SK-N-SH (cell line): Measurements from ENCODE around the gene CRIM1. TPM values are rescaled to one million over a fixed set of nuclear protein-coding genes. Genes with fewer than 3 reads are reported as not detected.

Source experiments
- CTCF ChIA-PET: fragments of 300-600, 350-600 bp; formaldehyde crosslinking; extraction: SDS; loops from one replicate; lab custom pipeline; 2021; lab: Yijun Ruan, JAX
- POLR2A ChIA-PET: fragments of 350-600 bp; sonication (Branson Sonifier 250); formaldehyde crosslinking; extraction: SDS; loops from one replicate; lab custom pipeline; 2020; ENCODE audit warnings: antibody characterized with exemption, inconsistent platforms; lab: Yijun Ruan, JAX
- DNase-seq: peaks from one replicate; pipeline ENCODE4 v3.0.0; 2012
- H2AFZ ChIP-seq: fragments of 200-600 bp; sonication (generic); 2 replicates; pipeline ENCODE4 v1.8.1; 2016; ENCODE audit warnings: antibody characterized with exemption, mild to moderate bottlenecking, low read depth
- H3F3A ChIP-seq: fragments of 200-600 bp; sonication (generic); replicated peaks from 2 replicates; pipeline ENCODE3; 2016; ENCODE audit warnings: antibody characterized with exemption, mild to moderate bottlenecking; ENCODE audit not compliant: insufficient read depth
- H3K27ac ChIP-seq, 2 experiments: fragments of 200-500 bp in 1 of 2; fragments of 200-600 bp in 1 of 2; sonication (Bioruptor generic) in 1 of 2; sonication (generic), shearing (Covaris generic) in 1 of 2; 2 replicates each; pipeline versions ENCODE4 v1.5.1 to v1.6.1; 2014 to 2016; ENCODE audit warnings: low read depth in 2 of 2, inconsistent platforms in 1 of 2, low read length in 1 of 2, mild to moderate bottlenecking in 1 of 2, mixed read lengths in 1 of 2
- H3K27me3 ChIP-seq: fragments of 200-600 bp; sonication (generic), shearing (Covaris generic); 2 replicates; pipeline ENCODE4 v1.6.1; 2016; ENCODE audit warnings: mixed run types; ENCODE audit not compliant: insufficient read depth
- H3K36me3 ChIP-seq, 2 experiments: fragments of 200-500 bp in 1 of 2; fragments of 200-600 bp in 1 of 2; sonication (Bioruptor generic) in 1 of 2; sonication (generic) in 1 of 2; replicated peaks in 1 of 2; 2 replicates each; pipeline versions ENCODE3 to v1.5.1; 2014 to 2016; ENCODE audit warnings: low read length in 1 of 2, mild to moderate bottlenecking in 1 of 2; ENCODE audit not compliant: insufficient read depth in 2 of 2, control insufficient read depth in 1 of 2
- H3K4me1 ChIP-seq, 2 experiments: fragments of 200-500 bp in 1 of 2; fragments of 200-600 bp in 1 of 2; sonication (Bioruptor generic) in 1 of 2; sonication (generic), shearing (Covaris generic) in 1 of 2; 2 replicates each; pipeline versions ENCODE4 v1.5.1 to v1.6.1; 2014 to 2016; ENCODE audit warnings: low read depth in 1 of 2, low read length in 1 of 2, mixed run types in 1 of 2; ENCODE audit not compliant: insufficient read depth in 2 of 2, control insufficient read depth in 1 of 2
- H3K4me2 ChIP-seq: fragments of 200-600 bp; sonication (generic), shearing (Covaris generic); 2 replicates; pipeline ENCODE4 v1.6.1; 2017; ENCODE audit warnings: mixed run types
- H3K4me3 ChIP-seq, 2 experiments: fragments of 200-500 bp in 1 of 2; fragments of 200-600 bp in 1 of 2; sonication (Bioruptor generic) in 1 of 2; sonication (generic), shearing (Covaris generic) in 1 of 2; 2 replicates each; pipeline versions ENCODE4 v1.5.1 to v1.8.1; 2014 to 2016; ENCODE audit warnings: low read depth in 2 of 2, inconsistent platforms in 1 of 2, low read length in 1 of 2, mild to moderate bottlenecking in 1 of 2, mixed read lengths in 1 of 2, moderate library complexity in 1 of 2
- H3K79me2 ChIP-seq: fragments of 200-600 bp; sonication (generic); 2 replicates; pipeline ENCODE4 v1.8.1; 2017; ENCODE audit warnings: mild to moderate bottlenecking; ENCODE audit not compliant: insufficient read depth
- H3K9ac ChIP-seq: fragments of 200-600 bp; sonication (generic); 2 replicates; pipeline ENCODE4 v1.6.1; 2017; ENCODE audit warnings: mixed run types
- H3K9me2 ChIP-seq: fragments of 200-600 bp; sonication (generic); 2 replicates; pipeline ENCODE4 v1.6.1; 2017; ENCODE audit warnings: mixed run types
- H3K9me3 ChIP-seq: fragments of 200-600 bp; sonication (generic); 2 replicates; pipeline ENCODE4 v1.6.1; 2017; ENCODE audit warnings: mixed run types, mild to moderate bottlenecking, moderate library complexity
- H4K20me1 ChIP-seq: fragments of 200-600 bp; sonication (generic); 2 replicates; pipeline ENCODE4 v1.6.1; 2017; ENCODE audit warnings: mild to moderate bottlenecking, mixed run types; ENCODE audit not compliant: insufficient read depth
- CHD2 ChIP-seq: fragments of 150-350 bp; IDR thresholded peaks from 2 replicates; pipeline ENCODE4 v1.6.1; 2018; ENCODE audit warnings: low read length; ENCODE audit not compliant: partially characterized antibody
- CTCF ChIP-seq: fragments of 200-600 bp; sonication (generic); IDR thresholded peaks from 2 replicates; pipeline ENCODE4 v1.6.1; 2017; ENCODE audit warnings: antibody characterized with exemption, mild to moderate bottlenecking, moderate library complexity
- ELF1 ChIP-seq: IDR thresholded peaks from 2 replicates; pipeline ENCODE4 v1.4.0; 2012
- EZH2phosphoT487 ChIP-seq: fragments of 200-600 bp; sonication (generic); IDR thresholded peaks from 2 replicates; pipeline ENCODE4 v1.6.1; 2017; ENCODE audit warnings: low read depth, mixed run types, mild to moderate bottlenecking, antibody characterized with exemption, moderate library complexity, borderline replicate concordance
- FOSL2 ChIP-seq: IDR thresholded peaks from 2 replicates; pipeline ENCODE4 v1.4.0; 2012; ENCODE audit warnings: low read depth, mild to moderate bottlenecking, moderate library complexity, borderline replicate concordance
- FOXJ3 ChIP-seq: sonication (generic); formaldehyde crosslinking; IDR thresholded peaks from 2 replicates; pipeline ENCODE4 v1.5.1; 2020; ENCODE audit warnings: mild to moderate bottlenecking, missing genetic modification reagents
- GATA2 ChIP-seq: sonication (generic); formaldehyde crosslinking; IDR thresholded peaks from 2 replicates; pipeline ENCODE4 v1.5.0; 2020; ENCODE audit warnings: mild to moderate bottlenecking, missing genetic modification reagents
- IRF3 ChIP-seq: fragments of 150-350 bp; IDR thresholded peaks from 2 replicates; pipeline ENCODE4 v1.6.1; 2016; ENCODE audit warnings: mild to moderate bottlenecking, low read depth, low read length
- JUND ChIP-seq: IDR thresholded peaks from 2 replicates; pipeline ENCODE4 v1.4.0; 2012
- MXI1 ChIP-seq: IDR thresholded peaks from 2 replicates; pipeline ENCODE4 v1.6.1; 2012; ENCODE audit warnings: mild to moderate bottlenecking, low read depth, low read length, improper control_type of control experiment
- NFIC ChIP-seq: IDR thresholded peaks from 2 replicates; pipeline ENCODE4 v1.4.0; 2012; ENCODE audit warnings: borderline replicate concordance
- PBX3 ChIP-seq: IDR thresholded peaks from 2 replicates; pipeline ENCODE4; 2012
- POLR2AphosphoS5 ChIP-seq: IDR thresholded peaks from 2 replicates; pipeline ENCODE4 v1.6.1; 2012; ENCODE audit warnings: low read depth, low read length
- RAD21 ChIP-seq: IDR thresholded peaks from 2 replicates; pipeline ENCODE4 v1.6.1; 2012; ENCODE audit warnings: mild to moderate bottlenecking, low read length
- RXRA ChIP-seq: IDR thresholded peaks from 2 replicates; pipeline ENCODE4 v1.4.0; 2012; ENCODE audit warnings: low read depth, mild to moderate bottlenecking, borderline replicate concordance
- TAF1 ChIP-seq: IDR thresholded peaks from 2 replicates; pipeline ENCODE4 v1.6.1; 2012; ENCODE audit warnings: low read depth, mild to moderate bottlenecking, low read length, moderate library complexity, borderline replicate concordance
- TCF12 ChIP-seq: IDR thresholded peaks from 2 replicates; pipeline ENCODE4 v1.4.0; 2012
- TEAD4 ChIP-seq: IDR thresholded peaks from 2 replicates; pipeline ENCODE4 v1.4.0; 2012; ENCODE audit warnings: mild to moderate bottlenecking, borderline replicate concordance; ENCODE audit not compliant: insufficient read depth
- WGBS: methylation state at CpG from one replicate; pipeline ENCODE4 v1.1.6; 2017; ENCODE audit warnings: low lambda C conversion rate; 5-methylcytosine and 5-hydroxymethylcytosine counted together
- polyA plus RNA-seq, 3 experiments: library from polyadenylated mRNA; depleted of rRNA; stranded (reverse); fragments of >200 nt; gene quantifications; 2 replicates each; pipeline ENCODE4 v1.2.3, GENCODE V29; 2012
- TF ChIP-seq, protein P1 (sequence below): IDR thresholded peaks from 2 replicates; pipeline ENCODE4 v1.4.0; 2012; ENCODE audit warnings: low read depth, borderline replicate concordance
- TF ChIP-seq, protein P2 (sequence below): IDR thresholded peaks from 2 replicates; pipeline ENCODE4 v1.4.0; 2012; ENCODE audit warnings: low read depth

CRIM1 gene
- polyA plus RNA-seq, 1 of the 3 experiments (the other 2 are of a cell fraction) = 244 TPM

DNA sequence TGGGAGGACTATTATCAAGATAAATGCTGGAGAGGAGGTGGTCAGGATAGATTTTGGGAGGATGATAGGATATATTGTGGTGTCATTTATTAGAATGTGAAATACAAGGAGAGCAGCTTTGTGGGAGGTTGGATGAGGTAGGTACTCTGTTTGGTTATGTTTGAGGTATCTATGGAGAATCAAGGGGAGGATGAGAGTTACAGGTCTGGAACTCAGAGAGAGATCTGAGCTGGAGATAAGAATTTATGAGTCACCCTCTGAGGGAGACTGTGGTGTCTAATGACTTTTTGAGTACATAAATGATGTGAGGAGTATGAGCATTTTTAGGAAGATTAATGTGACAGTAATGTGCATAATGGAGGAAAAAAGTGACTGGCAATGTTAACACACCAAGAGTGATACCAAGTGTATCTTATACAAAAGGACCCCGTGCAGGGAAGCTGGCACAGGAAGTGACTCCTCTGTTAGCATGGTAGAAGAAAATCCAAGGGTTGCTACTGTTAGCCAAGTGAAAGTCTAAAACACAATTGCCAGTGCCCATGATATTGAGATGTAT, 48.2 kb downstream of the CRIM1 start (continued):
- TF ChIP-seq, protein P1, sequence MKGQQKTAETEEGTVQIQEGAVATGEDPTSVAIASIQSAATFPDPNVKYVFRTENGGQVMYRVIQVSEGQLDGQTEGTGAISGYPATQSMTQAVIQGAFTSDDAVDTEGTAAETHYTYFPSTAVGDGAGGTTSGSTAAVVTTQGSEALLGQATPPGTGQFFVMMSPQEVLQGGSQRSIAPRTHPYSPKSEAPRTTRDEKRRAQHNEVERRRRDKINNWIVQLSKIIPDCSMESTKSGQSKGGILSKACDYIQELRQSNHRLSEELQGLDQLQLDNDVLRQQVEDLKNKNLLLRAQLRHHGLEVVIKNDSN = no peak
- TF ChIP-seq TAF1 (no peak; the same call in 1 of the 2 replicates), GATA2 (no peak), ELF1 (no peak), FOSL2 (peak; percentile 98), TCF12 (peak; percentile 94), IRF3 (no peak), CHD2 (no peak), TEAD4 (peak; percentile 80), CTCF (no peak), FOXJ3 (no peak)

DNA sequence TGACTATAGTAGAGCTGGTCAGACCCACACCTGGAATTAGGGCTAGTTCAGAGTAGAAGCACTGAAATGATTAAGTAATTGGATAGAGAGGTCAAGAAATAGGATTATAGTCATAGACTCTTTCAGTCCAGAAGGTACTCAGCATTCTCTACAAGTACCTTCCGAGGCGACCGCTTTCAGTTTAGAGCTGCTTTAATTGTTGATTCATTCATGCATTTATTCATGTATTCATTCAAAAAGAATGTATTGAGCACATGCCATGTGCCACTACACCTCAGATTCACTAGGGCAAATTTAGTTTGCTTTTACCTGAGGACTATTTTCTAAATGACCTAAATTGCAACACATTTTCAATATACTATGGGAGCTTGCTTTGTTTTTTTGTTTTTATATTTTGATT, 48.7 kb downstream of the CRIM1 start:
- Histone ChIP-seq H3K79me2 (peaks cover 97% of the 10 kb centered on the region), H3K27me3 (no peaks in the 10 kb centered on the region), H3K4me2 (peak overlapping the region; percentile 41), H3F3A (peaks cover 73% of the 10 kb centered on the region), H3K4me1 (peaks cover 3 to 77% of the 10 kb centered on the region in 2 experiments), H3K4me3 (peak overlapping the region; percentile 4 to 17; a peak in 2 of 4 replicates), H3K9me3 (no peaks in the 10 kb centered on the region), H3K9me2 (no peaks in the 10 kb centered on the region), H4K20me1 (0 out of 2 replicates have a peak, but pooled peaks cover 12% of the 10 kb centered on the region), H2AFZ (no peak overlapping the region), H3K36me3 (peaks cover 4 to 12% of the 10 kb centered on the region in 2 experiments), H3K27ac (peak overlapping the region; percentile 64 to 99; a peak in 3 of 4 replicates), H3K9ac (peak overlapping the region; percentile 38; the same call in 1 of the 2 replicates)
- TF ChIP-seq MXI1 = no peak
- peak; percentile 22; the same call in 1 of the 2 replicates for TF ChIP-seq PBX3
- TF ChIP-seq CTCF = no peak
- TF ChIP-seq NFIC = peak; percentile 9; the same call in 1 of the 2 replicates
- TF ChIP-seq RAD21 = no peak
- TF ChIP-seq POLR2AphosphoS5 = no peak
- peak; percentile 11; the same call in 1 of the 2 replicates for TF ChIP-seq TCF12
- TF ChIP-seq EZH2phosphoT487 = no peak
- peak; percentile 76; the same call in 1 of the 2 replicates for TF ChIP-seq FOSL2
- TF ChIP-seq, protein P2, sequence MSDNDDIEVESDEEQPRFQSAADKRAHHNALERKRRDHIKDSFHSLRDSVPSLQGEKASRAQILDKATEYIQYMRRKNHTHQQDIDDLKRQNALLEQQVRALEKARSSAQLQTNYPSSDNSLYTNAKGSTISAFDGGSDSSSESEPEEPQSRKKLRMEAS = 0 out of 2 replicates have a peak, but pooled peaks have one; percentile 30
- TF ChIP-seq RXRA = peak; percentile 35
- peak; percentile 26; the same call in 1 of the 2 replicates for TF ChIP-seq JUND
- 14% methylated on average over 3 of the region's 3 CpGs for WGBS
- ChIA-PET CTCF (interaction anchor here (1.3 kb wide), 1 partner anchor 260 kb away, joined by 3 read pairs; no protein-coding TSS in a partner anchor), POLR2A (no interaction called here)
- no peak for DNase-seq
